ENCODE data around the gene PCBD1.
"Not testable (repeated sequence)": the region's sequence is repeated elsewhere in the genome, so short reads cannot be mapped to it uniquely, and the experiment has no call there.

The PCBD1 gene

GRCh38 chr10:70861495-70862197, 26.7 kb downstream of the PCBD1 start:
- not testable (repeated sequence) for DNase-seq

- DNase-seq, result no peak
These were observed 29.6 kb downstream of the PCBD1 start for GRCh38 chr10:70858759-70859158.

GRCh38 chr10:70856454-70856853, 31.9 kb downstream of the PCBD1 start:
- DNase-seq, result no peak

- DNase-seq, result no peak
These were observed 34.9 kb downstream of the PCBD1 start for GRCh38 chr10:70853457-70853856.

- DNase-seq, result no peak
These were observed 35.3 kb downstream of the PCBD1 start for GRCh38 chr10:70853038-70853437.

GRCh38 chr10:70851597-70852475, 36.5 kb downstream of the PCBD1 start:
- DNase-seq, result no peak

GRCh38 chr10:70850097-70850496, 38.3 kb downstream of the PCBD1 start:
- DNase-seq, result no peak

GRCh38 chr10:70849582-70850016, 38.8 kb downstream of the PCBD1 start:
- no peak for DNase-seq

GRCh38 chr10:70847659-70848360, 40.6 kb downstream of the PCBD1 start:
- DNase-seq, result no peak

- DNase-seq, result no peak
These were observed 41.6 kb downstream of the PCBD1 start for GRCh38 chr10:70846795-70847194.

GRCh38 chr10:70845816-70846215, 42.5 kb downstream of the PCBD1 start:
- DNase-seq, result no peak

GRCh38 chr10:70845256-70845655, 43.1 kb downstream of the PCBD1 start:
- no peak for DNase-seq

GRCh38 chr10:70843776-70844489, 44.4 kb downstream of the PCBD1 start:
- no peak for DNase-seq

GRCh38 chr10:70843333-70843732, 45.0 kb downstream of the PCBD1 start:
- DNase-seq, result no peak

- no peak for DNase-seq
These were observed 47.5 kb downstream of the PCBD1 start for GRCh38 chr10:70840836-70841235.

GRCh38 chr10:70838270-70838805, 50.0 kb downstream of the PCBD1 start:
- DNase-seq, result no peak

GRCh38 chr10:70837660-70838059, 50.7 kb downstream of the PCBD1 start:
- DNase-seq, result no peak

- DNase-seq, result no peak
These were observed 52.0 kb downstream of the PCBD1 start for GRCh38 chr10:70836319-70836718.

- DNase-seq, result no peak
These were observed 53.8 kb downstream of the PCBD1 start for GRCh38 chr10:70834441-70835151.

GRCh38 chr10:70834021-70834420, 54.3 kb downstream of the PCBD1 start:
- DNase-seq, result no peak

GRCh38 chr10:70833601-70834000, 54.8 kb downstream of the PCBD1 start:
- DNase-seq, result no peak
